Activated CD8-positive, alpha-beta memory T cell treated with anti-CD3 and anti-CD28 coated beads, Interleukin-2, amount 50 U/mL, for 4 hours (primary cell): ENCODE measurements around the gene OR5K3.

Experiments
- DNase-seq: peaks from one replicate; pipeline ENCODE4 v3.0.0-alpha.2; 2020

Gene OR5K3

GRCh38 chr3:98440283-98440682 lies 49.8 kb downstream of the OR5K3 start:
- no peak for DNase-seq
